GM18498 (cell line): Measurements from ENCODE around the gene POLK.
"Not testable (repeated sequence)": the region's sequence is repeated elsewhere in the genome, so short reads cannot be mapped to it uniquely, and the experiment has no call there.

Source experiments
- ATAC-seq: cut with Tn5 transposase; IDR thresholded peaks from one replicate; pipeline ENCODE4 v1.9.1; 2021; ENCODE audit warnings: mild to moderate bottlenecking, moderate library complexity; ENCODE audit not compliant: unreplicated experiment

Gene POLK

DNA sequence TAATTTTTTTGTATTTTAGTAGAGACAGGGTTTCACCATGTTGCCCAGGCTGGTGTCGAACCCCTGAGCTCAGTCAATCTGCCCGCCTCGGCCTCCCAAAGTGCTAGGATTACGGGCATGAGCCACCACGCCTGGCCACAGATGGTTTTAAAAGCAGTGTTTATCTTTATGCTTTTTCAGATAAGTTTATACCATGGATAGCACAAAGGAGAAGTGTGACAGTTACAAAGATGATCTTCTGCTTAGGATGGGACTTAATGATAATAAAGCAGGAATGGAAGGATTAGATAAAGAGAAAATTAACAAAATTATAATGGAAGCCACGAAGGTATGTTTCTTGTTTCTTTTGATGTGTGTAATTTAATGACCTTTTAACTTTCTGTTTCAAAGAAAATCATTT is 35.1 kb downstream of the POLK start:
- ATAC-seq = no peak

GRCh38 chr5:75547812-75548211 is 36.1 kb downstream of the POLK start:
- ATAC-seq = no peak

DNA sequence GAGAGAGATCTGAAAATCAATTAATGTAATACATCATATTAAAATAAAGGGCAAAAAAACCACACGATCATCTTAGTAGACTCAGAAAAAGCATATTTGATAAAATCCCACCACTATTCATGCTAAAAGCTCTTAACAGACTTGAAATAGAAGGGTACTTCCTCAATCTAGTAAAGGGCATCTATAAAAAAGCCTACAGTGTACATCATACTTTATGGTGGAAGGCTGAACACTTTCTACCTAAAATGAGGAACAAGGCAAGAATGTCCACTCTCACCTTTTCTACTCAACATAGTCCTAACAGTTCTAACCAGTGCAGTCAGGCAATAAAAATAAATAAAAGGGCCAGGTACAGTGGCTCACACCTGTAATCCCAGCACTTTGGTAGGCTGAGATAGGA is 38.9 kb downstream of the POLK start:
- ATAC-seq = no peak

- no peak for ATAC-seq
These were observed 39.8 kb downstream of the POLK start for GRCh38 chr5:75551471-75551870.

GRCh38 chr5:75552764-75553163 is 41.1 kb downstream of the POLK start:
- ATAC-seq = no peak

DNA sequence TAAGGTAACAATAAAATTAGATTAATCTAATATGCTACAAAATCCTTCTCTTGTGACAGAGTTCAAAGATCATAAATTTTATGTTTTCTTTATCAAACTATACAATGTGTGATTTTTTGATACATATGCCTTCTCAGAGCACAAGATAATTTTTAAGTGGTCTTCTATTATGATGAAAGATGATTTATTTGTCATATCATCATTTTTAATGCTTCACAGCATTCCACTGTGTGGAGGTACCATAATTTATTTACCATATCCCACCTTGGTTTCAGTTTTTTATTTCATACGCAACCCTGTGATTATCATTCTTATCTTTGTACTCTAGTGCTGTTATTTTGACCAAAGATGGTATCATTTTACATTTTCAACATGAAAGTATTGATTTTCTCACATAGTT is 41.7 kb downstream of the POLK start:
- no peak for ATAC-seq

DNA sequence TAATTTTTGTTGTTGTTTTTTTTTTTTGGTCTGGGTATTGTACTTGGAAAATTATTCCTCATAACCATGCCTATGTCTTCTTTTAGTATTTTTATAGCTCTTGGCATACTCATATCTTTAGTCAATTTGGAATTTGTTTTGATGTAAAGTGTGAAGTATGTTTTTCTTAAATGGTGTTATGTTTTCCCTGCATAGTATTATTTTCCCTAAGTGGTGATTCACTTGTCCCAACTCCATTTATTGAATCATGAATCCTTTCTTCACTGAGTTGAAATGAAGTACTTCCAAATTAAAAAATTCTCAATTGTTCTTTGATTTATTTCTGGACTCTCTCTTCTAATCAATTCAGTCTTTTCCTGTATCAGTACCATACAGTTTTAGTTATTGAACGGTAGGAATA is 46.5 kb downstream of the POLK start:
- no peak for ATAC-seq

DNA sequence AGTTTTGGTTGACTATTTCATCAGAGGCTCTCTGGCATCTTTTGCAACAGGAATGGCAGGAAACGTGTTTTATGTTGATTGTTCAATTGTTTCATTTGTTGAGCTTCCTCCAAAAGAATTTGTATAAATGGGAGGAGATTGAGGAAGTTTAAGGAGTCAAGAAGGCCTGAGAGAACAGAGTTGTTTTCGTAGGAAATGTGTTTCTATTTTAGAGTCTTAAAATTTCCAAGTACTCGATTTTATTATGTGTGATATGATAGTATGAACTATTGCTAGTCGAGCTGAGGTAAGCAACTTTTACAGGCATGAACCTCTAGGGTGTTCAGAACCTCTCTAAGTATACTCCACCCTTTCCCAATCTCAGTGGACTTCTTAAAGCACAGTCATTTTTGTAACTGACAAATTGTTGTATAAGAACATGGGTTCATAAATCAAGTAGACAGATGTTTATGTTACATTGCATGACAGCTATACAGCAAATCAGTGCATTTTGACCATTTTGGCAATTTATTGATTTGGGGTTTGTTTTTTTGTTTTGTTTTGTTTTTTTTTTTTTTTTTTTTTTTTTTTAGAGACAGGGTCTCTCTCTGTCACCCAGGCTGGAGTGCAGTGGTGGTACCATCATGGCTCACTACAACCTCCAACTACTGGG is 47.4 kb downstream of the POLK start:
- no peak for ATAC-seq

DNA sequence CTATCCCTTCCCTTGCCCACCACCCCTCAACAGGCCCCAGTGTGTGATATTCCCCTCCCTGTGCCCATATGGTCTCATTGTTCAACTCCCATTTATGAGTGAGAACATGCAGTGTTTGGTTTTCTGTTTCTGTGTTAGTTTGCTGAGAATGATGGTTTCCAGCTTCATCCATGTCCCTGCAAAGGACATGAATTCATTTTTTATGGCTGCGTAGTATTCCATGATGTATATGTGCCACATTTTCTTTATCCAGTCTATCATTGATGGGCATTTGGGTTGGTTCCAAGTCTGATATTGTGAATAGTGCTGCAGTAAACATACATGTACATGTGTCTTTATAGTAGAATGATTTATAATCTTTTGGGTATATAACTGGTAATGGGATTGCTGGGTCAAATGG is 49.0 kb downstream of the POLK start:
- ATAC-seq = not testable (repeated sequence)

DNA sequence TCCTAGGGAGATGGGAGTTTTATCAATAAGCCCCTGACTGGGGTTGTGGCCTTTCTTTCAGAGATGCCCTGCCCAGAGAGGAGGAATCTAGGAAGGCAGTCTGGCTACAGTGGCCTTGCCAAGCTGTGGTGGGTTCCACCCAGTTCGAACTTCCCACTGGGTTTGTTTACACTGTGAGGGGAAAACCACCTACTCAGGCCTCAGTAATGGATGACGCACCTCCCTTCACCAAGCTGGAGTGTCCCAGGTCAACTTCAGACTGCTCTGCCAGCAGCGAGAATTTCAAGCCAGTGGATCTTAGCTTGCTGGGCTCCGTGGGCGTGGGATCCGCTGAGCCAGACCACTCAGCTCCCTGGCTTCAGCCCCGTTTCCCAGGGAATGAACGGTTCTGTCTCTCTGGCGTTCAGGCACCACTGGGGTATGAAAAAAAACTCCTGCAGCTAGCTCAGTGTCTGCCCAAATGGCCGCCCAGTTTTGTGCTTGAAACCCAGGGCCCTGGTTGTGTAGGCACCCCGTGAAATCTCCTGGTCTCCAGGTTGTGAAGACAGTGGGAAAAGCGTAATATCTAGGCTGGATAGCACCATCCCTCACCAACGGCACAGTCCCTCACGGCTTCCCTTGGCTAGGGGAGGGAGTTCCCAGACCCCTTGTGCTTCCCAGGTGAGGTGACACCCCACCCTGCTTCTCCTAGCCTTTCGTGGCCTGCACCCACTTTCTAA is 54.5 kb downstream of the POLK start:
- ATAC-seq = peak; percentile 7

DNA sequence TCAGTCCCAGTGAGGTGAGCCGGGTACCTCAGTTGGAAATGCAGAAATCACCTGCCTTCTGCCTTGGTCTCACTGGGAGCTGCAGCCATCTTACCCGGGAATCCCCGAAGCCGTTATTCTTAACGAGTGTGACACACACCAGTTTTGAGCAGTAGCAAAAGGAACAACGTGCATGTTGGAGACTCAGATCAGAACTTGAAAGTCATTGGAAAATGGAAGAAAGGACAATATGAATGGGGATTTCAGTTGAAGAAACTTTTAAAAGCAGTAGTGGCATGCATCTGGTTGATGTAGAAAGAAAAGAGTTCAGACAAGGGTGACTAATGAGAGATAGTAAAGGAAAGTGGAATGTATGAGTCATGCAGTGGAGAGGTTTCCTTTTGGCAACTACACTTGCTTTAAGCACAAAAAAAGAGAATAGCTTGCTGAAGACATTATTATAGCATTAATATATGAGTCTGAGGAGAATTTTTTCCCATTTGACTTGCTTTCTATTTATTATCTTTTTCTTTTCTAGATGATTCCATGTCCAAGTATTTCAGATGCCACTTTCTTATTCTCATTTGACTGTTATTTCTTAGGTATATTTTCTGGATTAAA is 55.1 kb downstream of the POLK start:
- peak; percentile 80 for ATAC-seq

- peak; percentile 55 for ATAC-seq
These were observed 56.0 kb downstream of the POLK start for GRCh38 chr5:75567710-75568109.

GRCh38 chr5:75568202-75568601 is 56.5 kb downstream of the POLK start:
- ATAC-seq = peak; percentile 32

- no peak for ATAC-seq
These were observed 59.9 kb downstream of the POLK start for GRCh38 chr5:75571547-75571946.

GRCh38 chr5:75574791-75575190 is 63.1 kb downstream of the POLK start:
- ATAC-seq = peak; percentile 25

DNA sequence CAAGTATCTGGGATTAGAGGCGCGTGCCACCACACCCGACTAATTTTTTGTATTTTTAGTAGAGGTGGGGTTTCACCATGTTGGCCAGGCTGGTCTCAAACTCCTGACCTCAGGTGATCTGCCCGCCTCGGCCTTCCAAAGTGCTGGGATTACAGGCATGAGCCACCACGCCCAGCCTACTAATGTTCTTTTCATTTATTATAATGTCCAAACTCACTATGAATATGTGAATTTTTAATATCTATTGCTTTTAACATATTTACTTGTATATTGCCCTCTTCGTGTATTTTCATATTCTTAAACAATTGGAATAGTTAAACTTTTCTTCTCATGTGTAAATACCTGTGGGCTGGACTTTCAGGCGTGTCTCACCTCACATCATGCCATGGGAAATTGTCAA is 66.6 kb downstream of the POLK start:
- not testable (repeated sequence) for ATAC-seq

GRCh38 chr5:75584641-75585040 is 73.0 kb downstream of the POLK start:
- no peak for ATAC-seq

DNA sequence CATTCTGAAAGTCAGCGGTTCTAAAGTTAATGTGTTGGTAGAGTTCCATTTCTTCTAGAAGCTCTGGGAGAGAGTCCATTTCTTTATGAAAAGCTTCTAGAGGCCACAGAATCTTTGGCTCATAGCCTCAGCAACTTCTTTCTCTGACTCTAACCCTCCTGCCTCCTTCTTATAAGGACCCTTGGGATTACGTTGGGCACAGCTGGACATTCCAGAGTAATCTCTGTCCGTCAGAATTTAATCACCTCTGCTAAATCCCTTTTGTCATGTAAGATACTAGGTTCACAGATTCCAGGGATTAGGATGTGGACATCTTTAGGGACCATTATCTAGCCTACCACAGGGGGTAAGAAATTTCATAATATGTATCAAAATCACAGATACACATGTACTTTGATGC is 77.0 kb downstream of the POLK start:
- no peak for ATAC-seq

DNA sequence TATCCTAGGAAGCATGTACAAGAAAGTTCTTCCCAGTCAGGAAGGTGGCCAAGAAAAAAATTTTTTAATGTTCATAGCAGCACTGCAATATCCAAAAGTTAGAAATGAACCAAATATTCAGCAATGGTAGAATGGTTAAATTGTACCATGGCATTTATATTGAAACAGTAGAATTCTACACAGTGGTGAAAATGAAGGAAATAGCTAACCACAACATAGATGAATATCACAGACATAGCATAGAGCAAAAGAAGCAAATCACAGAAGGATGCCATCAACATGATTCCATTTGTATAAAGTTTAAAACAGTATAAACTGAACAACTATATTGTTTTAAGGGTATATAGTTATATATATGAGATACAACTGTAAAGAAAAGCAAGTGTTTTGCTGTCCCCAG is 88.8 kb downstream of the POLK start:
- ATAC-seq = no peak

GRCh38 chr5:75601567-75601966 is 89.9 kb downstream of the POLK start:
- ATAC-seq = no peak

GRCh38 chr5:75601996-75602395 is 90.3 kb downstream of the POLK start:
- no peak for ATAC-seq

- ATAC-seq = no peak
These were observed 91.7 kb downstream of the POLK start for GRCh38 chr5:75603371-75603770.
